Testis (tissue), 2 donors: ENCODE measurements around the gene PPP6R1.

Experiments
- POLR2A ChIP-seq: fragments of 450-650 bp; IDR thresholded peaks from one replicate; pipeline ENCODE4 v1.6.1; 2017; ENCODE audit warnings: antibody characterized with exemption, mild to moderate bottlenecking, moderate library complexity
- TF ChIP-seq, protein P1 (sequence below), 3 experiments: fragments of 450-650 bp in 2 of 3; fragments of 200-600 bp in 1 of 3; sonication (generic) in 1 of 3; IDR thresholded peaks; one replicate each; pipeline ENCODE4 v1.5.1; 2016 to 2019; ENCODE audit warnings: antibody characterized with exemption in 3 of 3, mild to moderate bottlenecking in 2 of 3, moderate library complexity in 1 of 3

DNA sequence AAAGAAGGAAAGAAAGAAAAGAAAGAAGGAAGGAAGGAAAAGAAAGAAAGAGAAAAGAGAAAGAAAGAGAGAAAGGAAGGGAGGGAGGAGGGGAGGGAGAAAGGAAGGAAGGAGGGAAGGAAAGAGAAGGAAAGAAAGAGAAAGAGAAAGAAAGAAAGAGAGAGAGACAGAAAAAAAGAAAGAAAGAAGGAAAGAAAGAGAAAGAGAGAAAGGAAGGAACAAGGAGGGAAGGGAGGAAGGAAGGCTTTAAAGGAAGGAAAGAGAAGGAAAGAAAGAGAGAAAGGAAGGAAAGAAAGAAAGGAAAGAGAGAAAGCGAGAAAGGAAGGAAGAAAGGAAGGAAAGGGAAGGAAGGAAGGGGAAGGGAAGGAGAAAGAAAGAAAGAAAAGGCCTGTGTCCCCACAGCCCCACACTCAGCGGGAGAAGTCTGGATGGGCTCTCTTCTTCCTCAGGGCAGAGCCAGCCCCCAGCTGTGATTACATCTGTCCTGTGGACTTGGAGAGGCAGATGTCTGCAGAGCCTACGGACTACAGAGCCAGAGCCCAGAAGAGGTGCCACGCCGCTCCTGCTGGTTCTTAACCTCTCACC is 59.1 kb downstream of the PPP6R1 start:
- TF ChIP-seq, protein P1, sequence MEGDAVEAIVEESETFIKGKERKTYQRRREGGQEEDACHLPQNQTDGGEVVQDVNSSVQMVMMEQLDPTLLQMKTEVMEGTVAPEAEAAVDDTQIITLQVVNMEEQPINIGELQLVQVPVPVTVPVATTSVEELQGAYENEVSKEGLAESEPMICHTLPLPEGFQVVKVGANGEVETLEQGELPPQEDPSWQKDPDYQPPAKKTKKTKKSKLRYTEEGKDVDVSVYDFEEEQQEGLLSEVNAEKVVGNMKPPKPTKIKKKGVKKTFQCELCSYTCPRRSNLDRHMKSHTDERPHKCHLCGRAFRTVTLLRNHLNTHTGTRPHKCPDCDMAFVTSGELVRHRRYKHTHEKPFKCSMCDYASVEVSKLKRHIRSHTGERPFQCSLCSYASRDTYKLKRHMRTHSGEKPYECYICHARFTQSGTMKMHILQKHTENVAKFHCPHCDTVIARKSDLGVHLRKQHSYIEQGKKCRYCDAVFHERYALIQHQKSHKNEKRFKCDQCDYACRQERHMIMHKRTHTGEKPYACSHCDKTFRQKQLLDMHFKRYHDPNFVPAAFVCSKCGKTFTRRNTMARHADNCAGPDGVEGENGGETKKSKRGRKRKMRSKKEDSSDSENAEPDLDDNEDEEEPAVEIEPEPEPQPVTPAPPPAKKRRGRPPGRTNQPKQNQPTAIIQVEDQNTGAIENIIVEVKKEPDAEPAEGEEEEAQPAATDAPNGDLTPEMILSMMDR (IDR thresholded peaks at IDR 0.05), result no peak
- no peak for TF ChIP-seq POLR2A
